ENCODE results near the gene ALPK3. TPM values are rescaled to one million over a fixed set of nuclear protein-coding genes. Genes with fewer than 3 reads are reported as not detected.
A peak's percentile ranks its signal among the peaks of the same experiment; 100 is the strongest.

ALPK3 gene
- total RNA-seq, 1 donor from 2014 or later = 118 TPM

- DNase-seq (no peak), ATAC-seq (no peak)
- intact Hi-C loops (cut with micrococcal nuclease) = no loop called here
Measured at GRCh38 chr15:84794162-84794547, 23.0 kb upstream of the ALPK3 start.

GRCh38 chr15:84795186-84795585, 22.0 kb upstream of the ALPK3 start:
- ATAC-seq = no peak
- DNase-seq = no peak
- intact Hi-C loops (cut with micrococcal nuclease) = no loop called here

- ATAC-seq (no peak), DNase-seq (no peak)
- intact Hi-C loops (cut with micrococcal nuclease) = no loop called here
Measured at GRCh38 chr15:84797212-84797611, 19.9 kb upstream of the ALPK3 start.

GRCh38 chr15:84797801-84798200, 19.4 kb upstream of the ALPK3 start:
- ATAC-seq (no peak), DNase-seq (no peak)
- intact Hi-C loops (cut with micrococcal nuclease) = no loop called here

- no peak for ATAC-seq
- intact Hi-C loops (cut with micrococcal nuclease) = no loop called here
- no peak for DNase-seq
Measured at GRCh38 chr15:84798436-84798946, 18.7 kb upstream of the ALPK3 start.

GRCh38 chr15:84799511-84800187, 17.5 kb upstream of the ALPK3 start:
- intact Hi-C loops (cut with micrococcal nuclease) = no loop called here
- DNase-seq (no peak), ATAC-seq (peak; percentile 62)

GRCh38 chr15:84800365-84800806, 16.8 kb upstream of the ALPK3 start:
- intact Hi-C loops (cut with micrococcal nuclease) = no loop called here
- no peak for DNase-seq
- no peak for ATAC-seq

GRCh38 chr15:84804005-84804900, 12.9 kb upstream of the ALPK3 start:
- DNase-seq (no peak), ATAC-seq (peak; percentile 28)
- intact Hi-C loops (cut with micrococcal nuclease) = no loop called here

- ATAC-seq (no peak), DNase-seq (no peak)
- intact Hi-C loops (cut with micrococcal nuclease) = no loop called here
Measured at GRCh38 chr15:84805221-84805620, 11.9 kb upstream of the ALPK3 start.

- DNase-seq (no peak), ATAC-seq (no peak)
- intact Hi-C loops (cut with micrococcal nuclease) = no loop called here
Measured at GRCh38 chr15:84807228-84807627, 9.9 kb upstream of the ALPK3 start.

- peak; percentile 68 for ATAC-seq
- no peak for DNase-seq
- intact Hi-C loops (cut with micrococcal nuclease) = no loop called here
Measured at GRCh38 chr15:84810073-84810840, 6.9 kb upstream of the ALPK3 start.

GRCh38 chr15:84811151-84811550, 6.0 kb upstream of the ALPK3 start:
- intact Hi-C loops (cut with micrococcal nuclease) = no loop called here
- no peak for ATAC-seq
- DNase-seq = no peak

- DNase-seq = no peak
- no peak for ATAC-seq
- intact Hi-C loops (cut with micrococcal nuclease) = no loop called here
Measured at GRCh38 chr15:84811828-84812227, 5.3 kb upstream of the ALPK3 start.

- DNase-seq (no peak), ATAC-seq (no peak)
- intact Hi-C loops (cut with micrococcal nuclease) = no loop called here
Measured at GRCh38 chr15:84812842-84813241, 4.3 kb upstream of the ALPK3 start.

GRCh38 chr15:84813435-84813834, 3.7 kb upstream of the ALPK3 start:
- ATAC-seq (no peak), DNase-seq (no peak)
- intact Hi-C loops (cut with micrococcal nuclease) = no loop called here

GRCh38 chr15:84813931-84814330, 3.2 kb upstream of the ALPK3 start:
- ATAC-seq = no peak
- intact Hi-C loops (cut with micrococcal nuclease) = no loop called here
- no peak for DNase-seq

GRCh38 chr15:84814916-84815315, 2.2 kb upstream of the ALPK3 start:
- intact Hi-C loops (cut with micrococcal nuclease) = no loop called here
- DNase-seq (no peak), ATAC-seq (no peak)

- intact Hi-C loops (cut with micrococcal nuclease) = no loop called here
- ATAC-seq = peak; percentile 33
- peak; percentile 51 for DNase-seq
Measured at GRCh38 chr15:84817466-84818081, 418 bp downstream of the ALPK3 start.

Data from left ventricle myocardium superior (tissue), 1 donor.